Left renal cortex interstitium (tissue), 4 donors: Measurements from ENCODE around the gene GGT7. TPM values are rescaled to one million over a fixed set of nuclear protein-coding genes. Genes with fewer than 3 reads are reported as not detected.

Experiments used
- DNase-seq, 4 donors: peaks; one replicate each; pipeline ENCODE4 v3.0.0-alpha.2; 2013; ENCODE audit warnings: low read depth in 4 of 4, low spot score in 2 of 4, missing footprints in 1 of 4
- polyA plus RNA-seq, 4 donors: library from polyadenylated mRNA; unstranded; fragments of 120-200 nt; gene quantifications; one replicate each; pipeline ENCODE4 v1.2.1, GENCODE V29; 2013; ENCODE audit not compliant: insufficient read length in 4 of 4

The GGT7 gene
- polyA plus RNA-seq, 4 donors, result 16.0 to 39.1 (median 29.1) TPM

GRCh38 chr20:34797012-34797995 lies 75.4 kb downstream of the GGT7 start:
- DNase-seq, result no peak

Other genes starting within 250 kb of the GGT7 start
- gene PIGU, start 195.8 kb downstream of the GGT7 start, polyA plus RNA-seq, result 10 to 100 TPM; 37.0 to 46.1 (median 41.3) TPM
- gene TP53INP2, start 168.5 kb downstream of the GGT7 start, polyA plus RNA-seq, result 10 to 100 TPM; 11.0 to 14.9 (median 12.4) TPM
- 10 to 100 TPM; 43.9 to 52.0 (median 48.0) TPM for gene NCOA6, start 47.2 kb downstream of the GGT7 start, polyA plus RNA-seq
- gene ACSS2, start 3.8 kb upstream of the GGT7 start, polyA plus RNA-seq, result 10 to 100 TPM; 35.8 to 50.2 (median 41.9) TPM
- gene GSS, start 83.0 kb upstream of the GGT7 start, polyA plus RNA-seq, result 10 to 100 TPM; 50.1 to 61.3 (median 59.0) TPM
- 1 to 10 TPM in 2 of 4 donors, under 1 TPM in 2; 0.49 to 3.0 (median 1.4) TPM for gene MYH7B, start 83.0 kb upstream of the GGT7 start, polyA plus RNA-seq
- gene TRPC4AP, start 220.0 kb upstream of the GGT7 start, polyA plus RNA-seq, result 10 to 100 TPM; 64.4 to 72.0 (median 69.2) TPM